NCI-H1417 (cell line): ENCODE measurements around the gene STK16.
A peak's percentile ranks its signal among the peaks of the same experiment; 100 is the strongest.

Source experiments
- DNase-seq, 3 experiments: peaks; one replicate each; lab custom pipeline; 2025; lab: John Stamatoyannopoulos, UW

Gene STK16

GRCh38 chr2:219213486-219214071 lies 31.7 kb upstream of the STK16 start:
- no peak for DNase-seq

- DNase-seq = no peak
Measured at GRCh38 chr2:219214141-219214540, 31.1 kb upstream of the STK16 start.

GRCh38 chr2:219214786-219215185 lies 30.5 kb upstream of the STK16 start:
- DNase-seq = no peak

GRCh38 chr2:219215871-219216534 lies 29.3 kb upstream of the STK16 start:
- DNase-seq = no peak

GRCh38 chr2:219216535-219216915 lies 28.8 kb upstream of the STK16 start:
- DNase-seq = no peak

GRCh38 chr2:219218217-219218731 lies 27.0 kb upstream of the STK16 start:
- peak in 2 of 3 experiments; percentile 92 for DNase-seq

GRCh38 chr2:219218732-219219701 lies 26.3 kb upstream of the STK16 start, which contains the start of gene ABCB6:
Gene ABCB6, minus strand, starts transcription at chr2:219218958. Its CDS starts 285 bp downstream, at chr2:219218673.
- DNase-seq = peak; percentile 88 to 98 (median 96)

GRCh38 chr2:219219784-219220532 lies 25.3 kb upstream of the STK16 start:
- no peak for DNase-seq

- DNase-seq = no peak
Measured at GRCh38 chr2:219220652-219221402, 24.5 kb upstream of the STK16 start.

GRCh38 chr2:219221957-219222518 lies 23.2 kb upstream of the STK16 start:
- no peak for DNase-seq

- no peak for DNase-seq
Measured at GRCh38 chr2:219223831-219224610, 21.3 kb upstream of the STK16 start.

GRCh38 chr2:219225350-219225749 lies 19.9 kb upstream of the STK16 start:
- DNase-seq = no peak

GRCh38 chr2:219228041-219228910 lies 17.0 kb upstream of the STK16 start:
- DNase-seq = no peak

- DNase-seq = peak in 1 of 3 experiments; percentile 37
Measured at GRCh38 chr2:219228911-219229304, 16.4 kb upstream of the STK16 start.

- peak; percentile 95 to 99 (median 98) for DNase-seq
Measured at GRCh38 chr2:219229305-219230058, 15.8 kb upstream of the STK16 start, which contains the start of the genes ANKZF1 and ATG9A. Gene ANKZF1, plus strand, starts transcription at chr2:219229806. Its CDS starts 452 bp downstream, at chr2:219230258. Gene ATG9A, minus strand, starts transcription at chr2:219229636. Its CDS starts 1,612 bp downstream, at chr2:219228024.

GRCh38 chr2:219230059-219230540 lies 15.2 kb upstream of the STK16 start:
- DNase-seq = peak in 2 of 3 experiments; percentile 59 to 67

- no peak for DNase-seq
Measured at GRCh38 chr2:219234331-219234730, 10.9 kb upstream of the STK16 start.
